ENCODE data around the gene VGF. TPM values are rescaled to one million over a fixed set of nuclear protein-coding genes. Genes with fewer than 3 reads are reported as not detected.
"Not testable (repeated sequence)": the region's sequence is repeated elsewhere in the genome, so short reads cannot be mapped to it uniquely, and the experiment has no call there.

The VGF gene
- total RNA-seq, 1 donor from 2014 or later = 8.4 TPM

GRCh38 chr7:101207459-101207858 lies 42.1 kb upstream of the VGF start:
- no peak for TF ChIP-seq CTCF (IDR thresholded peaks at IDR 0.05; ENCODE audit: partially characterized antibody, unreplicated experiment)
- peaks cover 8% of the 10 kb centered on the region for H3K27me3 Mint-ChIP-seq (ENCODE audit: unreplicated experiment)
- H3K4me1 Mint-ChIP-seq (ENCODE audit: low read depth, unreplicated experiment) = no peaks in the 10 kb centered on the region
- no peak overlapping the region for H3K27ac Mint-ChIP-seq (ENCODE audit: unreplicated experiment)
- H3K4me3 Mint-ChIP-seq (ENCODE audit: unreplicated experiment) = no peak overlapping the region
- peaks cover 2% of the 10 kb centered on the region for H3K9me3 Mint-ChIP-seq (ENCODE audit: unreplicated experiment)
- no peaks in the 10 kb centered on the region for H3K36me3 Mint-ChIP-seq (ENCODE audit: unreplicated experiment)
- no peak for DNase-seq

DNA sequence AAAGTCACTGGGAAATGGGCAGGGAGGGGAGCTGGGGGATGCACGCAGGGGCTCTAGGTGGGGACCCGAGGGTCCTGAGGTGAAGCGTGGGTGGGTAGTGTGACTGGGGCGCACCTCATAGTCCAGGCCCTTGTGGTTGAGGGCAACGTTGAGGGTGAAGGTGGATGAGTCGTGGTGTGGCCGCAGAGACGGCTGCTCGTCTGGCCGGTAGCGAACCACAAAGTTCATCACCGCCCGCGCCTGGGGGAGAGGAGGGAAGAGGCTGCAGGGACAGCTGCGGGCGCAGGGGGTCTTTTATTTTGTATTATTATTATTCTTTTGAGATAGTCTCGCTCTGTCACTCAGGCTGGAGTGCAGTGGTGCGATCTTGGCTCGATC lies 41.3 kb upstream of the VGF start:
- H3K36me3 Mint-ChIP-seq (ENCODE audit: unreplicated experiment) = no peaks in the 10 kb centered on the region
- H3K27me3 Mint-ChIP-seq (ENCODE audit: unreplicated experiment) = peaks cover 8% of the 10 kb centered on the region
- H3K27ac Mint-ChIP-seq (ENCODE audit: unreplicated experiment) = no peak overlapping the region

GRCh38 chr7:101205901-101206664 lies 40.7 kb upstream of the VGF start:
- Mint-ChIP-seq H3K27ac (ENCODE audit: unreplicated experiment) (no peak overlapping the region), H3K27me3 (ENCODE audit: unreplicated experiment) (peaks cover 8% of the 10 kb centered on the region), H3K9me3 (ENCODE audit: unreplicated experiment) (peaks cover 2% of the 10 kb centered on the region), H3K36me3 (ENCODE audit: unreplicated experiment) (no peaks in the 10 kb centered on the region), H3K4me3 (ENCODE audit: unreplicated experiment) (no peak overlapping the region), H3K4me1 (ENCODE audit: low read depth, unreplicated experiment) (no peaks in the 10 kb centered on the region)
- no peak for DNase-seq
- no peak for TF ChIP-seq CTCF (IDR thresholded peaks at IDR 0.05; ENCODE audit: partially characterized antibody, unreplicated experiment)

More for the DNA sequence above, 41.3 kb upstream of the VGF start:
- Mint-ChIP-seq H3K4me3 (ENCODE audit: unreplicated experiment) (no peak overlapping the region), H3K9me3 (ENCODE audit: unreplicated experiment) (peaks cover 2% of the 10 kb centered on the region), H3K4me1 (ENCODE audit: low read depth, unreplicated experiment) (no peaks in the 10 kb centered on the region)
- no peak for DNase-seq
- no peak for TF ChIP-seq CTCF (IDR thresholded peaks at IDR 0.05; ENCODE audit: partially characterized antibody, unreplicated experiment)

- not testable (repeated sequence) for H3K4me1 Mint-ChIP-seq (ENCODE audit: low read depth, unreplicated experiment); H3K36me3 Mint-ChIP-seq (ENCODE audit: unreplicated experiment); H3K27ac Mint-ChIP-seq (ENCODE audit: unreplicated experiment); H3K4me3 Mint-ChIP-seq (ENCODE audit: unreplicated experiment); DNase-seq; H3K9me3 Mint-ChIP-seq (ENCODE audit: unreplicated experiment)
- H3K27me3 Mint-ChIP-seq (ENCODE audit: unreplicated experiment) = peaks cover 14% of the 10 kb centered on the region
These were observed 38.7 kb upstream of the VGF start for GRCh38 chr7:101203740-101204738.

- no peak for TF ChIP-seq CTCF (IDR thresholded peaks at IDR 0.05; ENCODE audit: partially characterized antibody, unreplicated experiment)
- Mint-ChIP-seq H3K9me3 (ENCODE audit: unreplicated experiment) (no peaks in the 10 kb centered on the region), H3K27ac (ENCODE audit: unreplicated experiment) (no peak overlapping the region), H3K4me1 (ENCODE audit: low read depth, unreplicated experiment) (no peaks in the 10 kb centered on the region), H3K27me3 (ENCODE audit: unreplicated experiment) (peaks cover 14% of the 10 kb centered on the region), H3K4me3 (ENCODE audit: unreplicated experiment) (no peak overlapping the region), H3K36me3 (ENCODE audit: unreplicated experiment) (no peaks in the 10 kb centered on the region)
- no peak for DNase-seq
These were observed 37.2 kb upstream of the VGF start for GRCh38 chr7:101202603-101202918.
